DMS 273 treated with DMSO at 0.1 percent for 48 hours (cell line): ENCODE measurements around the gene MDGA2.
"Not testable (repeated sequence)": the region's sequence is repeated elsewhere in the genome, so short reads cannot be mapped to it uniquely, and the experiment has no call there.

ENCODE experiments used
- DNase-seq: peaks from one replicate; lab custom pipeline; 2025; lab: John Stamatoyannopoulos, UW

Gene MDGA2

GRCh38 chr14:47226877-47227520 is 448.4 kb downstream of the MDGA2 start:
- DNase-seq: no peak

DNA sequence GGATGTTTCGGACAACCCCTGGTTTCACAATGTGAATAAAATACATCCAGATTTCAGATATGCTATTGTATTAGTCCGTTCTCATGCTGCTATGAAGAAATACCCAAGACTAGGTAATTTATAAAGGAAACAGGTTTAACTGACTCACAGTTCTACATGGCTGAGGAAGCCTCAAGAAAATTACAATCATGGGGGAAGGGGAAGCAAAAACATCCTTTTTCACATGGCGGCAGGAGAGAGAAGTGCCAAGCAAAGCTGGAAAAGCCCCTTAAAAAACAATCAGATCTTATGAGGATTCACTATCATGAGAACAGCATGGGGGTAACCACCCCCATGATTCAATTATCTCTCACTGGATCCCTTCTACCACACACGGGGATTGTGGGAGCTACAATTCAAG is 451.7 kb downstream of the MDGA2 start:
- no peak for DNase-seq

DNA sequence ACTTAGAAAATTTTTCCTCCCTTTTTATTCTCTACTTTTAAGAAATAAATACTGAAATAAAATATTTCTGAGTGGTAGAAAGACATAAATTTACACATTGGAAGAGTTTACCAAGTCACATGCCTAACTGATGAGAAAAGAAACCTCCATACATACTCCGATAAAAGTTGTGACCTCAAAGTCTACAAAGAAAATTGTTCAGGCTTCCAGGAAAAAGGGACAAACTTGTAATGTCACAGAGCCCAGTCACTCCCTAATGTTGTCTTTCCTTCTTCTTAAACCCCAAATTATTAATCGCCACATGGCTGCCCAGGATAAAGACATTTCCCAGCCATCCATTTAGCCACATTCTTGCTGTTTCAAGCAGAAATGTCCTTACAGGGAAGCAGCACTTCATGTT is 455.3 kb downstream of the MDGA2 start:
- DNase-seq: no peak

DNA sequence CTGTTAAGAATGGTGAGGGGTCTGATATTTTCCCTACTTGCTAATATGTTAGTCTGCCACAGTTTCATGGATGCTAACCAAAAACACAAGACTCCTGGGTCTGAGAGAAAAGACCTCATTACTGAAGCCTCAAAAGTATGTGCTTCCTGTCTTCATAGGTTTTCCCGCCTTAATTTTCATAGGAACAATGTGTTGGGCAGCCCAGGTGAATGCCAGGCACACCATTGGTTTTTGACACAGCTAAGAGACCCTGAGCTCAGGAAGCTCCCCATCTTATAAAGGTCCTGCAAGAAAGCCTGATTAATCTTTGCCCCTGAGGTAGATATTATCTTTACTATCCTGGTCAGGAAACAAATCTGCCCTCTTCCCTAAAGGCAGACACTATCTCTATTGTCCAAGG is 464.1 kb downstream of the MDGA2 start:
- DNase-seq: no peak

DNA sequence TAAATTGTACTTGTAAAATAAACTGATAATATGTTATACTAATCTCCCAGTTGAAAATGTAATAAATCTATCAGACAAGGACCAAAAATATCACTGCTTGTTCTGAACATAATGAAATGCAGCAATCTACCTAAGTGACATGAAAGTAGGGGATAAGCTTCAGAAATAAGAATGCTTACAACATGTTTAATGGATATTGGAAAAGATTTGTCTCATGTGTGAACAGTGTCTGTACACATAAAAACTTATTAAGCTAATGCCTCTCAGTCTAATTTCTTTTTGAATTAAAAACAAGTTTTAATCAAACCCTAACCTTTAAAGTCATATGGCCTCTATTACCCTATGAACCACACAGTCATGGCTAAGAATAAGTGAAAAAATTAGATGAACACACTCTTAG is 465.3 kb downstream of the MDGA2 start:
- DNase-seq: no peak

DNA sequence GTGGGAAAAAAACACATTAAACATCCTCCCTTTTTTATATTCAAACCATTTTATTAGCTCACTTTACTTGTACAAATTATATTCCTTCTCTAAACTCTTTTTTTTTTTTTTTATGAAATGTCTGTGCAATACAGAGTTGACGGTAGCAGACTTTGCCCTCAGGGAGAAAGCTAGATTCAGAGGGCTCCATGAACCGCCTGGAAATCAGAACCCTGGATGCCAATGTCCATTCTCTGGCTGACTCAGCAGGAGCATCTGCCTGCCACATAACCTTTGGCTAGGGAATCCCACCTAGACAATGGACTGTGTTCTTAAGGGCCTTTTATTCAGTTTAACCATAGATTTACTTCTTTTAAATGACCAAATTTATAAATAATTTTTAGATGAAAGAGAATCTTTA is 467.0 kb downstream of the MDGA2 start:
- no peak for DNase-seq

- DNase-seq: no peak
These were observed 467.8 kb downstream of the MDGA2 start for GRCh38 chr14:47207617-47208016.

GRCh38 chr14:47200740-47201139 is 474.7 kb downstream of the MDGA2 start:
- no peak for DNase-seq

GRCh38 chr14:47195582-47195981 is 479.8 kb downstream of the MDGA2 start:
- no peak for DNase-seq

GRCh38 chr14:47194055-47194454 is 481.4 kb downstream of the MDGA2 start:
- no peak for DNase-seq

DNA sequence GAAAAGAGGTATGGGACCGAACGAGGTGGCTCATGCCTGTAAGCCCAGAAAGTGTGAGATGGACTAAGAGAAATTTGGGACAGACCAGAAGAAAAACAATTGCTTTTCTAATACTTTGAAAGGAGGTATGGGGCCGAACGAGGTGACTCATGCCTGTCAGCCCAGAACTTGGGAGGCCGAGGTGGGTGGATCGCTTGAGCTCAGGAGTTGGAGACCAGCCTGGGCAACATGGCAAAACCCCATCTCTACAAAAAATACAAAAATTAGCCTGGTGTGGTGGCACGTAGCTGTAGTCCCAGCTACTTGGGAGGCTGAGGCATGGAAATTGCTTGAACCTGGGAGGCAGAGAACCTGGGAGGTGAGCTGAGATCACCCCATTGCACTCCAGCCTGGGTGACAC is 483.2 kb downstream of the MDGA2 start:
- not testable (repeated sequence) for DNase-seq

DNA sequence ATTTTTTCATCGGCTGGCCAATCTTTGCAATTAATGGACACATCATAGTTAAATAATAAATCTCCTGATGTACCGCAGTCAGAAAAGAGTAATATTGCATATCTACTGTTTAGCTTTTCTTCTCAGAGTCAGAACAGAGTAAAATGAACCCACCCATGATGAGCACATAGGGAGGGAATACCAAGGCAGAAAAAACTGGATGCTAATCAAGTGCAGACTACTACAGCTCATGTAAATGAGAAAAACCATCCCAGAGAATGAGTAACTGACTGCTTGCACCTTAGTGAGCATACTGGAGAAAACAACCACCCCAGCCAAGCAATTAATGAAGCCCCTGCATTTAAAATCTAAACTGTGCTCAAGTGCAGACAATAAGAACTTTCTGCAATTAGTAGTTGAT is 483.7 kb downstream of the MDGA2 start:
- DNase-seq: no peak

- no peak for DNase-seq
These were observed 485.4 kb downstream of the MDGA2 start for GRCh38 chr14:47189911-47190484.

DNA sequence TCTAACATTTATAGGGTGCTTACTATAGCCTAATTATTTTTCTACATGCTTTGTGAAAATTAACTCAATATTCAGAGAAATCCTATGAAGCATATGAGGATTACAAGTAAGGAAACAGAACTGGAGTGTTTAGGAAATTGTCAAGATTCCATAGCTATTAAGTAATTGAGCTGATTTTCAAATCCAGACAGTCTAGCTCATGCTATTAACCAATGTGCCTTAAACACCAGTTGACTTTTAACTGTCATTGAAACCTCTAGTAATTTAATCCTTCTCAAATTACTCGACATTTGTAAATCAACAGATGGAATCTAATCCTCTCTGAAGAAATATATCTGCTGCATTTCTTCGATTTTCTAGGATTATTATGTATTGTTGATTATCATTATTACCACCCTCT is 488.9 kb downstream of the MDGA2 start:
- no peak for DNase-seq

- DNase-seq: no peak
These were observed 495.5 kb downstream of the MDGA2 start for GRCh38 chr14:47179906-47180305.

DNA sequence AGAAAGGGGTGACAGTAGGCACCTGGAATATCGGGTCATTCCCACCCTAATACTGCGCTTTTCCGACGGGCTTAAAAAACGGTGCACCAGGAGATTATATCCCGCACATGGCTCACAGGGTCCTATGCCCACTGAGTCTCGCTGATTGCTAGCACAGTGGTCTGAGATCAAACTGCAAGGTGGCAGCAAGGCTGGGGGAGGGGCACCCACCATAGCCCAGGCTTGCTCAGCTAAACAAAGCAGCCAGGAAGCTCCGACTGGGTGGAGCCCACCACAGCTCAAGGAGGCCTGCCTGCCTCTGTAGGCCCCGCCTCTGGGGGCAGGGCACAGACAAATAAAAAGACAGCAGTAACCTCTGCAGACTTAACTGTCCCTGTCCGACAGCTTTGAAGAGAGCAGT is 503.5 kb downstream of the MDGA2 start:
- DNase-seq: not testable (repeated sequence)

GRCh38 chr14:47167402-47167801 is 508.0 kb downstream of the MDGA2 start:
- DNase-seq: no peak

- no peak for DNase-seq
These were observed 520.0 kb downstream of the MDGA2 start for GRCh38 chr14:47155395-47155794.

DNA sequence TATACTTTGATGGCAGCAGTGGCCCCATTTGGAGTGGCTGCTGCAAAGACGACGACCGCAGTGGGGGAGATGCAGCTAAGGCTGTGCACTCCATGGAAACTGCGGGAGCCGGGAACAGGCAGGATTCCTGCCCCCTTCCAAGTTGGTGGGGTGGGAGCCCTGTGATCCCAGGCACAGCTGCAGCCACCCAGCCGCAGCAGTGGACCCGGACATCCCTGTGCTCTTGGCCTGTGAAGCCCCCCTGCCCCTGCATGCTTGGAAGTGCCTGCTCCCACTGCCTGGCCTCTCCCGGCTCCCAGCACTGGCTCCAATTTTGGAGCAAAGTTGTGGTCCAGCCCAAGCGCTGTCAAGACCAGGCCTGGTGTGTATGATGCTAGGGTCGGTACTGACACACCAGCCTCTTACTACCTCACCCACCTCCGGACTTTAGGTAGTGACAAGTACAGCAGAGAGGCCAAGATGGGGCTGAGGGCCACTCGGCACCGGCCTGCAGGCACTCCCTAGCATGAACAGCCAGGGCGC is 521.1 kb downstream of the MDGA2 start:
- no peak for DNase-seq

GRCh38 chr14:47153746-47154145 is 521.7 kb downstream of the MDGA2 start:
- no peak for DNase-seq

DNA sequence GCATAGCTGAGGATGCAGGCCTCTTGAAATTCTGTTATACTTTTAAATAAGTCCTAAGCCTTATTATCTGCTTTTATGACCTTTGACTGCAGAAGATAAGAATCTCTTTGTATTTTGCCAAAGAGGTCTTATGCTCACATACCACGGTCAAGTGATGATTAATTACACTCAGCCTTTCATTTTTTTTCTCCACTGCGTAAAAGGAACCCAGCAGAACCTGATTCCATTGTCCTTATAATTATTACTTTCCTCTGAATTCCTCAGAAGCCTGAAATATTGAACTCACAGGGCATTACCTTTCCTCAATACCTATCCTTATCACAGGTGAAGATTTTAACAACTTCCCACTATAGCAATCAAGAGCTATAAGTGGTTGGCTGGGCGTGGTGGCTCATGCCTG is 525.1 kb downstream of the MDGA2 start:
- DNase-seq: no peak

GRCh38 chr14:47149326-47149725 is 526.1 kb downstream of the MDGA2 start:
- no peak for DNase-seq

- no peak for DNase-seq
These were observed 526.7 kb downstream of the MDGA2 start for GRCh38 chr14:47148686-47149085.

DNA sequence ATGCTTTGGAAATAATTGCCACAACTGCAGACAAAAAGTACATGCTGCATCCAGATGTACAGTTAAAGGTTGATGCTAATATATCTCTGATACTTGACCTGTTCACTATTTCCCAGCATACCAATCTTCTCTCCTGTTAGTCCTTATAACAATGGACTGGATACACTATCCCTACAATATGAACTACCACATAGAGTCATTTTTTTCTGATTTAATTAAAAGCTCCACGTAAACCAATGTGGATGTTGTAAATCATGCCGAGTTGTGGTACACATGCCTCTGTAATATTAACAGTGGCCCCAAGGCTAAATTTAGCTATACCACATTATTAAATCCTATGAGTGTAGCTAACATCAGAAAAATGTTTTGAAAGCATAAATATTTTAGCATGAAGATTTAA is 554.8 kb downstream of the MDGA2 start:
- no peak for DNase-seq
